Measurements from ENCODE around the gene HUS1B.

GRCh38 chr6:624979-625378, 31.9 kb downstream of the HUS1B start:
- TF ChIP-seq POLR2A (IDR thresholded peaks at IDR 0.05; ENCODE audit: low read depth, low read length) (no peak), CTCF (IDR thresholded peaks at IDR 0.05; ENCODE audit: extremely low read depth in 1 of 2, insufficient read depth in 1 of 2, low read depth in 1 of 2, low read length in 2 of 2) (no peak), MAX (IDR thresholded peaks at IDR 0.05; ENCODE audit: insufficient read depth, insufficient read length) (no peak), POLR2AphosphoS5 (IDR thresholded peaks at IDR 0.05; ENCODE audit: insufficient read depth, low read depth, low read length) (no peak), JUN (IDR thresholded peaks at IDR 0.05; ENCODE audit: borderline replicate concordance, insufficient read depth, insufficient read length, low read depth) (no peak), EZH2 (IDR thresholded peaks at IDR 0.05; ENCODE audit: borderline replicate concordance, low read depth, low read length, severe bottlenecking) (no peak), GATA2 (IDR thresholded peaks at IDR 0.05; ENCODE audit: insufficient read depth, insufficient read length, low read depth, low read length) (no peak), MYC (IDR thresholded peaks at IDR 0.05; ENCODE audit: low read depth, low read length) (no peak), FOS (IDR thresholded peaks at IDR 0.05; ENCODE audit: borderline replicate concordance, insufficient read depth, low read length) (no peak)

All from endothelial cell of umbilical vein (primary cell).